Measurements from ENCODE around the gene GPR83.

- TF ChIP-seq CTCF (conservative IDR thresholded peaks at IDR 0.05; ENCODE audit: low read depth, low read length) (no peak), POLR2A (IDR thresholded peaks at IDR 0.05; ENCODE audit: low read depth, low read length) (no peak), MAZ (IDR thresholded peaks at IDR 0.05; ENCODE audit: borderline replicate concordance, low read depth, low read length) (no peak), RAD21 (IDR thresholded peaks at IDR 0.05; ENCODE audit: low read length) (no peak), FOS (IDR thresholded peaks at IDR 0.05; ENCODE audit: low read depth, low read length) (no peak), CEBPB (IDR thresholded peaks at IDR 0.05; ENCODE audit: low read depth, low read length) (no peak), MXI1 (IDR thresholded peaks at IDR 0.05; ENCODE audit: borderline replicate concordance, low read depth, low read length) (no peak), RCOR1 (IDR thresholded peaks at IDR 0.05; ENCODE audit: insufficient replicate concordance, low read length) (no peak), ELK1 (IDR thresholded peaks at IDR 0.05; ENCODE audit: borderline replicate concordance, low read depth, low read length) (no peak)
Measured at GRCh38 chr11:94405062-94405833, 4.0 kb upstream of the GPR83 start.

All from IMR-90 (cell line).